ENCODE measurements around the gene OVAAL. TPM values are rescaled to one million over a fixed set of nuclear protein-coding genes. Genes with fewer than 3 reads are reported as not detected.

OVAAL gene
- total and polyA plus RNA-seq, 2 of the 4 experiments (the other 2 are of a cell fraction) = not detected

- Histone ChIP-seq H3K9me3 (ENCODE audit: control insufficient read depth, insufficient read depth, low read length) (no peaks in the 10 kb centered on the region), H3K27me3 (ENCODE audit: control insufficient read depth, insufficient read depth, low read length) (0 out of 2 replicates have a peak, but pooled peaks cover 2% of the 10 kb centered on the region), H2AFZ (replicated peaks; ENCODE audit: low read length, poor library complexity) (no peak overlapping the region), H3K4me2 (ENCODE audit: low read depth, low read length) (no peak overlapping the region), H2BK15ac (ENCODE audit: low read depth, low read length) (no peak overlapping the region), H3K18ac (ENCODE audit: low read depth, low read length) (no peak overlapping the region), H4K8ac (ENCODE audit: low read depth in 2 of 2, low read length in 2 of 2) (no peak overlapping the region), H3K9me1 (ENCODE audit: insufficient read depth, low read length) (peaks cover 2% of the 10 kb centered on the region; the same call in 1 of the 2 replicates), H3K36me3 (ENCODE audit: control insufficient read depth, insufficient read depth, low read length) (no peaks in the 10 kb centered on the region), H4K20me1 (ENCODE audit: insufficient read depth, low read length) (no peaks in the 10 kb centered on the region), H2BK20ac (ENCODE audit: low read depth, low read length) (no peak overlapping the region), H3K4me1 (ENCODE audit: control insufficient read depth, insufficient read depth, low read length) (peaks cover 2% of the 10 kb centered on the region; the same call in 1 of the 2 replicates), H3K9ac (ENCODE audit: low read depth, low read length) (no peak overlapping the region), H3K79me1 (ENCODE audit: low read depth in 1 of 2, low read length in 2 of 2) (no peaks in the 10 kb centered on the region), H3K4me3 (ENCODE audit: insufficient read depth, low read depth, low read length) (no peak overlapping the region), H2AK5ac (ENCODE audit: low read depth, low read length) (no peak overlapping the region), H3K23ac (ENCODE audit: low read depth, low read length) (no peak overlapping the region), H2BK5ac (ENCODE audit: low read depth, low read length, poor library complexity, severe bottlenecking) (no peak overlapping the region), H4K5ac (ENCODE audit: low read depth, low read length) (no peak overlapping the region), H3K4ac (ENCODE audit: low read depth, low read length) (no peak overlapping the region), H4K91ac (ENCODE audit: insufficient read depth, low read depth, low read length) (no peak overlapping the region), H3K14ac (replicated peaks; ENCODE audit: low read depth, low read length) (no peak overlapping the region), H2BK120ac (ENCODE audit: low read depth, low read length) (no peak overlapping the region), H3K27ac (ENCODE audit: insufficient read depth, low read length) (no peak overlapping the region), H3K56ac (ENCODE audit: extremely low read depth, insufficient read depth, low read length) (no peak overlapping the region), H2AK9ac (replicated peaks; ENCODE audit: low read depth, low read length, poor library complexity) (no peak overlapping the region)
- in situ Hi-C loops (cut with MboI; ENCODE audit: low sequenced_read_pairs) (loop anchor here (5.0 kb wide), 2 partner anchors 92 to 327 kb away; no protein-coding TSS in a partner anchor), dilution Hi-C loops (cut with HindIII; ENCODE audit: low sequenced_read_pairs, unreplicated experiment) (no loop called here), intact Hi-C loops (cut with micrococcal nuclease) (no loop called here)
- no TSS peak for BruUV-seq (replicated peaks)
- WGBS, 2 experiments (ENCODE audit: extremely low coverage in 2 of 2, insufficient read length in 1 of 2) = 100% methylated on average over 1 of the region's 5 CpGs; no CpG with 5 or more reads in 1 of the 2 experiments
- ChIA-PET POLR2A (ENCODE audit: unreplicated experiment) (no interaction called here), CTCF (interaction anchor here (1.1 kb wide), 1 partner anchor 96 kb away, joined by 4 read pairs; no protein-coding TSS in a partner anchor)
- no peak for ATAC-seq (ENCODE audit: low read depth)
- DNase-seq = no peak
- no peak for TF ChIP-seq FOS (IDR thresholded peaks at IDR 0.05; ENCODE audit: low read depth, low read length)
- TF ChIP-seq CTCF (conservative IDR thresholded peaks at IDR 0.05; ENCODE audit: low read depth, low read length) = no peak
- TF ChIP-seq USF2 (IDR thresholded peaks at IDR 0.05; ENCODE audit: low read depth, low read length) = no peak
- TF ChIP-seq RAD21 (IDR thresholded peaks at IDR 0.05; ENCODE audit: low read length) = no peak
- TF ChIP-seq MXI1 (IDR thresholded peaks at IDR 0.05; ENCODE audit: borderline replicate concordance, low read depth, low read length) = no peak
- TF ChIP-seq NFE2L2 (IDR thresholded peaks at IDR 0.05; ENCODE audit: low read depth, low read length) = no peak
- TF ChIP-seq RFX5 (IDR thresholded peaks at IDR 0.05; ENCODE audit: low read depth, low read length) = no peak
- TF ChIP-seq RCOR1 (IDR thresholded peaks at IDR 0.05; ENCODE audit: insufficient replicate concordance, low read length) = no peak
Observed at GRCh38 chr1:180535418-180535999, 23.3 kb upstream of the OVAAL start.

Data from IMR-90 (cell line).